ENCODE data around the gene ZFP91.

Gene ZFP91

GRCh38 chr11:58629857-58630256 lies 51.0 kb downstream of the ZFP91 start:
- peak; percentile 65 for DNase-seq (ENCODE audit: low read depth)

- DNase-seq (ENCODE audit: low read depth), result no peak
These were observed 52.5 kb downstream of the ZFP91 start for GRCh38 chr11:58631378-58631777.

- no peak for DNase-seq (ENCODE audit: low read depth)
These were observed 53.6 kb downstream of the ZFP91 start for GRCh38 chr11:58632510-58632909.

- DNase-seq (ENCODE audit: low read depth), result no peak
These were observed 57.7 kb downstream of the ZFP91 start for GRCh38 chr11:58636587-58636986.

GRCh38 chr11:58637371-58637770 lies 58.5 kb downstream of the ZFP91 start:
- DNase-seq (ENCODE audit: low read depth), result no peak

- DNase-seq (ENCODE audit: low read depth), result no peak
These were observed 60.2 kb downstream of the ZFP91 start for GRCh38 chr11:58639103-58639502.

- no peak for DNase-seq (ENCODE audit: low read depth)
These were observed 60.8 kb downstream of the ZFP91 start for GRCh38 chr11:58639669-58640068.

GRCh38 chr11:58640386-58641023 lies 61.6 kb downstream of the ZFP91 start:
- DNase-seq (ENCODE audit: low read depth), result no peak

- no peak for DNase-seq (ENCODE audit: low read depth)
These were observed 62.5 kb downstream of the ZFP91 start for GRCh38 chr11:58641341-58641740.

- DNase-seq (ENCODE audit: low read depth), result no peak
These were observed 63.1 kb downstream of the ZFP91 start for GRCh38 chr11:58641803-58642581.

GRCh38 chr11:58645854-58646253 lies 67.0 kb downstream of the ZFP91 start:
- no peak for DNase-seq (ENCODE audit: low read depth)

- no peak for DNase-seq (ENCODE audit: low read depth)
These were observed 68.4 kb downstream of the ZFP91 start for GRCh38 chr11:58647141-58647699.

GRCh38 chr11:58647866-58648265 lies 69.0 kb downstream of the ZFP91 start:
- no peak for DNase-seq (ENCODE audit: low read depth)

- DNase-seq (ENCODE audit: low read depth), result no peak
These were observed 70.8 kb downstream of the ZFP91 start for GRCh38 chr11:58649623-58650022.

GRCh38 chr11:58650496-58650895 lies 71.6 kb downstream of the ZFP91 start:
- DNase-seq (ENCODE audit: low read depth), result no peak

- DNase-seq (ENCODE audit: low read depth), result no peak
These were observed 73.9 kb downstream of the ZFP91 start for GRCh38 chr11:58652726-58653280.

- DNase-seq (ENCODE audit: low read depth), result peak; percentile 61
These were observed 75.4 kb downstream of the ZFP91 start for GRCh38 chr11:58654079-58654907.

GRCh38 chr11:58654908-58655296 lies 76.0 kb downstream of the ZFP91 start:
- no peak for DNase-seq (ENCODE audit: low read depth)

- DNase-seq (ENCODE audit: low read depth), result no peak
These were observed 77.5 kb downstream of the ZFP91 start for GRCh38 chr11:58656348-58656747.

- no peak for DNase-seq (ENCODE audit: low read depth)
These were observed 79.8 kb downstream of the ZFP91 start for GRCh38 chr11:58658623-58659022.

- DNase-seq (ENCODE audit: low read depth), result no peak
These were observed 80.5 kb downstream of the ZFP91 start for GRCh38 chr11:58659404-58659803.

GRCh38 chr11:58659910-58660570 lies 81.2 kb downstream of the ZFP91 start:
- DNase-seq (ENCODE audit: low read depth), result no peak

Measured in fibroblast of gingiva (primary cell).